K562 (cell line): ENCODE results near the gene DUSP16. TPM values are rescaled to one million over a fixed set of nuclear protein-coding genes. Genes with fewer than 3 reads are reported as not detected.

Experiments used
- ATAC-seq: fragments of 200-7000 bp; cut with Tn5 transposase; 3 replicates; pipeline ENCODE4 v1.9.1; 2020; ENCODE audit warnings: moderate library complexity
- BruUV-seq: library from RNA; stranded (reverse); fragments of 400-500 nt; replicated peaks from 2 replicates; lab custom pipeline; 2021; lab: Mats Ljungman, UMichigan
- CTCF ChIA-PET: fragments of 300-600 bp; formaldehyde crosslinking; extraction: SDS; loops from one replicate; lab custom pipeline; 2021; ENCODE audit warnings: low intra/inter-chr PET ratio; lab: Yijun Ruan, JAX
- POLR2A ChIA-PET: fragments of 300-600, 350-650 bp; sonication (Branson Sonifier 250); formaldehyde crosslinking; extraction: SDS; loops from one replicate; lab custom pipeline; 2021; ENCODE audit warnings: antibody characterized with exemption, inconsistent platforms; lab: Yijun Ruan, JAX
- DNase-seq, 4 experiments: peaks; one replicate each; pipeline versions ENCODE4 v3.0.0 to v3.0.0-alpha.2; 2011 to 2018; ENCODE audit warnings: low spot score in 3 of 4, mixed read lengths in 3 of 4; ENCODE audit errors: extremely low read depth in 1 of 4
- FAIRE-seq: peaks from 2 replicates; lab custom pipeline; 2011; peaks lifted over from hg19 to GRCh38; lab: Jason Lieb, UNC
- H2AFZ ChIP-seq: 2 replicates; pipeline ENCODE4 v1.6.0; 2011; ENCODE audit warnings: low read depth, low read length, control low read depth, inconsistent platforms
- H3K27ac ChIP-seq: fragments of 200-600 bp; 3 replicates; pipeline ENCODE4 v1.8.0; 2011; ENCODE audit warnings: low read depth, mild to moderate bottlenecking, control low read depth, inconsistent platforms, low read length, moderate library complexity, mixed read lengths; ENCODE audit errors: extremely low read depth
- H3K27me3 ChIP-seq, 2 experiments: fragments of 300-600 bp in 1 of 2; 2 replicates in 1 of 2; 3 replicates in 1 of 2; pipeline versions ENCODE4 v1.6.0 to v1.8.0; 2011; ENCODE audit warnings: inconsistent platforms in 2 of 2, low read length in 2 of 2, mild to moderate bottlenecking in 1 of 2, mixed read lengths in 1 of 2, moderate library complexity in 1 of 2; ENCODE audit not compliant: control insufficient read depth in 2 of 2, insufficient read depth in 2 of 2
- H3K36me3 ChIP-seq: fragments of 300-600 bp; 3 replicates; pipeline ENCODE4 v1.8.0; 2011; ENCODE audit warnings: mild to moderate bottlenecking, low read length, inconsistent platforms; ENCODE audit not compliant: control insufficient read depth, insufficient read depth
- H3K4me1 ChIP-seq, 2 experiments: fragments of 200-600 bp in 1 of 2; replicated peaks in 1 of 2; 2 replicates in 1 of 2; 3 replicates in 1 of 2; pipeline versions ENCODE4 v1.5.1 to v1.8.0; 2011; ENCODE audit warnings: inconsistent platforms in 2 of 2, low read length in 2 of 2, mild to moderate bottlenecking in 1 of 2, mixed read lengths in 1 of 2, moderate library complexity in 1 of 2; ENCODE audit not compliant: control insufficient read depth in 2 of 2, insufficient read depth in 2 of 2
- H3K4me2 ChIP-seq: 2 replicates; pipeline ENCODE4 v1.6.1; 2011; ENCODE audit warnings: low read length, control low read depth, inconsistent platforms, mixed read lengths; ENCODE audit not compliant: insufficient read depth
- H3K4me3 ChIP-seq: fragments of 200-600 bp; sonication (generic), shearing (Covaris generic); 2 replicates; pipeline ENCODE4 v1.5.1; 2016; ENCODE audit warnings: control low read depth, inconsistent platforms
- H3K79me2 ChIP-seq: fragments of 200-600 bp; 3 replicates; pipeline ENCODE4 v1.8.0; 2011; ENCODE audit warnings: low read length, inconsistent platforms; ENCODE audit not compliant: control insufficient read depth, insufficient read depth
- H3K9ac ChIP-seq, 2 experiments: 2 replicates each; pipeline versions ENCODE4 v1.6.0 to v1.6.1; 2011; ENCODE audit warnings: low read depth in 2 of 2, low read length in 2 of 2, control low read depth in 1 of 2, inconsistent platforms in 1 of 2, mild to moderate bottlenecking in 1 of 2, mixed read lengths in 1 of 2; ENCODE audit not compliant: insufficient read depth in 1 of 2
- H3K9me1 ChIP-seq: one replicate; pipeline ENCODE4 v1.6.0; 2011; ENCODE audit warnings: inconsistent platforms, mild to moderate bottlenecking, low read length, moderate library complexity; ENCODE audit not compliant: control insufficient read depth, insufficient read depth
- H3K9me3 ChIP-seq: replicated peaks from 2 replicates; pipeline ENCODE4 v1.5.1; 2011; ENCODE audit warnings: low read depth, low read length, inconsistent platforms; ENCODE audit not compliant: control insufficient read depth, insufficient read depth
- H4K20me1 ChIP-seq: replicated peaks from 2 replicates; pipeline ENCODE4 v1.6.1; 2011; ENCODE audit warnings: low read length, inconsistent platforms, mixed read lengths; ENCODE audit not compliant: control insufficient read depth, insufficient read depth
- CSDE1 ChIP-seq, 2 experiments: fragments of 450-650 bp; IDR thresholded peaks; 2 replicates each; pipeline ENCODE4 v1.6.1; 2016; ENCODE audit warnings: mild to moderate bottlenecking in 1 of 2
- SMAD1 ChIP-seq: fragments of 150-350 bp; IDR thresholded peaks from 2 replicates; pipeline ENCODE4 v1.6.1; 2014; ENCODE audit warnings: low read length, low read depth; ENCODE audit not compliant: partially characterized antibody
- WGBS: fragments of 100-300 bp; shearing (Covaris generic); methylation state at CpG from one replicate; pipeline ENCODE4 v1.1.6; 2016; ENCODE audit warnings: low coverage, mixed read lengths; ENCODE audit not compliant: insufficient coverage; ENCODE audit errors: missing lambda C conversion rate; 5-methylcytosine and 5-hydroxymethylcytosine counted together
- in situ Hi-C: fragments of 300-500 bp; cut with MboI; formaldehyde crosslinking; loops from 4 replicates; pipeline ENCODE4 v1.15.0; 2018; ENCODE audit warnings: inconsistent platforms, mixed read lengths
- intact Hi-C: fragments of 100-400 bp; cut with micrococcal nuclease; formaldehyde crosslinking; loops from 2 replicates; pipeline ENCODE4 v1.14.2; 2022
- polyA plus RNA-seq, 8 experiments: library from polyadenylated mRNA; depleted of rRNA in 4 of 8; stranded (reverse) in 5 of 8; unstranded in 3 of 8; fragments of >200 nt; fragmentation: Nextera tagmentation in 2 of 8; fragmentation: Illumina TruSeq in 1 of 8; extraction: Ambion mirVana in 2 of 8; extraction: Trizol in 1 of 8; gene quantifications; 2 replicates each; pipeline versions ENCODE4 v1.2.1 to v1.2.3, GENCODE V29; 2011 to 2014; ENCODE audit warnings: inconsistent platforms in 1 of 8, missing spikeins in 1 of 8
- total RNA-seq, 7 experiments: library from RNA; depleted of rRNA in 6 of 7; stranded (reverse); fragments of >200 nt in 6 of 7; fragmentation: Illumina TruSeq in 2 of 7; extraction: Trizol in 2 of 7; gene quantifications; 2 replicates each; pipeline versions ENCODE4 v1.2.1 to v1.2.3, GENCODE V29; 2011 to 2021; ENCODE audit warnings: low replicate concordance in 1 of 7
- TF ChIP-seq, protein P1 (sequence below): fragments of 450-650 bp; IDR thresholded peaks from 2 replicates; pipeline ENCODE4 v1.6.1; 2018; ENCODE audit not compliant: partially characterized antibody

DUSP16 gene
- total and polyA plus RNA-seq, 9 of the 15 experiments (the other 6 are each of a cell fraction or from before 2014, with no cell fraction given) = 0.70 to 12.3 (median 5.7) TPM

GRCh38 chr12:12436831-12437345 is 125.8 kb downstream of the DUSP16 start:
- in situ Hi-C loops (no loop called here), intact Hi-C loops (no loop called here)
- H3K36me3 ChIP-seq = 0 out of 3 replicates have a peak, but pooled peaks cover 4% of the 10 kb centered on the region
- 91% methylated on average over 2 of the region's 2 CpGs for WGBS
- H3K4me1 ChIP-seq = peaks cover 0 to 10% of the 10 kb centered on the region in 2 experiments; a peak in 3 of 5 replicates
- no peak overlapping the region for H3K4me2 ChIP-seq
- no peaks in the 10 kb centered on the region for H3K27me3 ChIP-seq
- no peak for TF ChIP-seq CSDE1 (IDR thresholded peaks at IDR 0.05)
- CTCF ChIA-PET = no interaction called here
- no peak overlapping the region for H3K9ac ChIP-seq
- H3K9me3 ChIP-seq = no peaks in the 10 kb centered on the region
- DNase-seq (no peak), ATAC-seq (no peak), FAIRE-seq (no peak)
- no TSS peak for BruUV-seq
- no peak overlapping the region for H3K27ac ChIP-seq
- no peak overlapping the region for H3K4me3 ChIP-seq
- H2AFZ ChIP-seq = no peak overlapping the region
- no peaks in the 10 kb centered on the region for H3K79me2 ChIP-seq
- POLR2A ChIA-PET = no interaction called here
- H4K20me1 ChIP-seq = no peaks in the 10 kb centered on the region
- no peaks in the 10 kb centered on the region for H3K9me1 ChIP-seq

- Histone ChIP-seq H3K27me3 (no peaks in the 10 kb centered on the region), H3K9ac (no peak overlapping the region), H3K9me3 (no peaks in the 10 kb centered on the region), H3K9me1 (no peaks in the 10 kb centered on the region), H3K4me1 (no peaks in the 10 kb centered on the region), H3K4me2 (no peak overlapping the region), H4K20me1 (no peaks in the 10 kb centered on the region), H3K79me2 (no peaks in the 10 kb centered on the region), H3K36me3 (0 out of 3 replicates have a peak, but pooled peaks cover 4% of the 10 kb centered on the region), H2AFZ (no peak overlapping the region), H3K27ac (no peak overlapping the region), H3K4me3 (no peak overlapping the region)
- TF ChIP-seq SMAD1 = no peak
- TF ChIP-seq, protein P1, sequence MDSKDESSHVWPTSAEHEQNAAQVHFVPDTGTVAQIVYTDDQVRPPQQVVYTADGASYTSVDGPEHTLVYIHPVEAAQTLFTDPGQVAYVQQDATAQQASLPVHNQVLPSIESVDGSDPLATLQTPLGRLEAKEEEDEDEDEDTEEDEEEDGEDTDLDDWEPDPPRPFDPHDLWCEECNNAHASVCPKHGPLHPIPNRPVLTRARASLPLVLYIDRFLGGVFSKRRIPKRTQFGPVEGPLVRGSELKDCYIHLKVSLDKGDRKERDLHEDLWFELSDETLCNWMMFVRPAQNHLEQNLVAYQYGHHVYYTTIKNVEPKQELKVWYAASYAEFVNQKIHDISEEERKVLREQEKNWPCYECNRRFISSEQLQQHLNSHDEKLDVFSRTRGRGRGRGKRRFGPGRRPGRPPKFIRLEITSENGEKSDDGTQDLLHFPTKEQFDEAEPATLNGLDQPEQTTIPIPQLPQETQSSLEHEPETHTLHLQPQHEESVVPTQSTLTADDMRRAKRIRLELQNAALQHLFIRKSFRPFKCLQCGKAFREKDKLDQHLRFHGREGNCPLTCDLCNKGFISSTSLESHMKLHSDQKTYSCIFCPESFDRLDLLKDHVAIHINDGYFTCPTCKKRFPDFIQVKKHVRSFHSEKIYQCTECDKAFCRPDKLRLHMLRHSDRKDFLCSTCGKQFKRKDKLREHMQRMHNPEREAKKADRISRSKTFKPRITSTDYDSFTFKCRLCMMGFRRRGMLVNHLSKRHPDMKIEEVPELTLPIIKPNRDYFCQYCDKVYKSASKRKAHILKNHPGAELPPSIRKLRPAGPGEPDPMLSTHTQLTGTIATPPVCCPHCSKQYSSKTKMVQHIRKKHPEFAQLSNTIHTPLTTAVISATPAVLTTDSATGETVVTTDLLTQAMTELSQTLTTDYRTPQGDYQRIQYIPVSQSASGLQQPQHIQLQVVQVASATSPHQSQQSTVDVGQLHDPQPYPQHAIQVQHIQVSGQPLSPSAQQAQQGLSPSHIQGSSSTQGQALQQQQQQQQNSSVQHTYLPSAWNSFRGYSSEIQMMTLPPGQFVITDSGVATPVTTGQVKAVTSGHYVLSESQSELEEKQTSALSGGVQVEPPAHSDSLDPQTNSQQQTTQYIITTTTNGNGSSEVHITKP = peak; percentile 45
- WGBS = 48% methylated on average over 3 of the region's 4 CpGs
- DNase-seq (no peak), FAIRE-seq (no peak), ATAC-seq (no peak)
- BruUV-seq = no TSS peak
- intact Hi-C loops (no loop called here), in situ Hi-C loops (no loop called here)
- CTCF ChIA-PET = no interaction called here
- POLR2A ChIA-PET = interaction anchor here (1.0 kb wide), 1 partner anchor 9 kb away, joined by 3 read pairs; no protein-coding TSS in a partner anchor
Observed at GRCh38 chr12:12433203-12433731, 129.4 kb downstream of the DUSP16 start.
